Measurements from ENCODE around the gene KLHL15. TPM values are rescaled to one million over a fixed set of nuclear protein-coding genes. Genes with fewer than 3 reads are reported as not detected.
"Not testable (repeated sequence)": the region's sequence is repeated elsewhere in the genome, so short reads cannot be mapped to it uniquely, and the experiment has no call there.

The KLHL15 gene
- total RNA-seq, 1 donor from 2014 or later, result 7.1 TPM

DNA sequence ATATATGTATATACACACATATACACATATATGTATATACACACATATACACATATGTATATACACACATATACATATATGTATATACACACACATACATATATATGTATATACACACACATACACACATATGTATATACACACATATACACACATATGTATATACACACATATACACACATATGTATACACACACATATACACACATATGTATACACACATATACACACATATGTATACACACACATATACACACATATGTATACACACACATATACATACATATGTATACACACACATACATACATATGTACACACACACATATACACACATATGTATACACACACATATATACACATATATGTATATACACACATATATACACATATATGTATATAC is 19.1 kb upstream of the KLHL15 start:
- H3K27ac ChIP-seq; ATAC-seq; H3K4me3 ChIP-seq; H3K4me1 ChIP-seq; H3K36me3 ChIP-seq; intact Hi-C loops (cut with DNase I); H3K9me3 ChIP-seq; DNase-seq; H3K27me3 ChIP-seq: not testable (repeated sequence)

DNA sequence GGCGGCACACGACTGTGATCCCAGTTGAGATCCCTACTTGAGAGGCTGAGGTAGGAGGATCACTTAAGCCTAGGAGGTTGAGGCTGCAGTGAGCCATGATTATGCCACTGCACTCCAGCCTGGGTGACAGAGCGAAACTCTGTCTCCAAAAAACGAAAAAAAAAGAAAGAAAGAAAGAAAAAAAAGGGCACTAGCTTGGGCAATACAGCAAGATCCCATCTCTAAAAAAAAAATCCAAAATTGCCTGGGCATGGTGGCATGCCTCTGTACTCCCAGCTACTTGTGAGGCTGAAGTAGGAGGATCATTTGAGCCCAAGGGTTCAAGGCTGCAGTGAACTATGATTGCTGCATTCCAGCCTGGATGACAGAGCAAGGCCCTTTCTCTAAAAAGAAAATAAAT is 10.7 kb upstream of the KLHL15 start:
- Histone ChIP-seq H3K9me3 (no peaks in the 10 kb centered on the region), H3K4me3 (no peak overlapping the region), H3K27ac (no peak overlapping the region), H3K36me3 (no peaks in the 10 kb centered on the region), H3K27me3 (no peaks in the 10 kb centered on the region), H3K4me1 (no peaks in the 10 kb centered on the region)
- intact Hi-C loops (cut with DNase I), result no loop called here
- ATAC-seq (no peak), DNase-seq (no peak)
- TF ChIP-seq, protein P1, sequence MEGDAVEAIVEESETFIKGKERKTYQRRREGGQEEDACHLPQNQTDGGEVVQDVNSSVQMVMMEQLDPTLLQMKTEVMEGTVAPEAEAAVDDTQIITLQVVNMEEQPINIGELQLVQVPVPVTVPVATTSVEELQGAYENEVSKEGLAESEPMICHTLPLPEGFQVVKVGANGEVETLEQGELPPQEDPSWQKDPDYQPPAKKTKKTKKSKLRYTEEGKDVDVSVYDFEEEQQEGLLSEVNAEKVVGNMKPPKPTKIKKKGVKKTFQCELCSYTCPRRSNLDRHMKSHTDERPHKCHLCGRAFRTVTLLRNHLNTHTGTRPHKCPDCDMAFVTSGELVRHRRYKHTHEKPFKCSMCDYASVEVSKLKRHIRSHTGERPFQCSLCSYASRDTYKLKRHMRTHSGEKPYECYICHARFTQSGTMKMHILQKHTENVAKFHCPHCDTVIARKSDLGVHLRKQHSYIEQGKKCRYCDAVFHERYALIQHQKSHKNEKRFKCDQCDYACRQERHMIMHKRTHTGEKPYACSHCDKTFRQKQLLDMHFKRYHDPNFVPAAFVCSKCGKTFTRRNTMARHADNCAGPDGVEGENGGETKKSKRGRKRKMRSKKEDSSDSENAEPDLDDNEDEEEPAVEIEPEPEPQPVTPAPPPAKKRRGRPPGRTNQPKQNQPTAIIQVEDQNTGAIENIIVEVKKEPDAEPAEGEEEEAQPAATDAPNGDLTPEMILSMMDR (IDR thresholded peaks at IDR 0.05), result no peak

DNA sequence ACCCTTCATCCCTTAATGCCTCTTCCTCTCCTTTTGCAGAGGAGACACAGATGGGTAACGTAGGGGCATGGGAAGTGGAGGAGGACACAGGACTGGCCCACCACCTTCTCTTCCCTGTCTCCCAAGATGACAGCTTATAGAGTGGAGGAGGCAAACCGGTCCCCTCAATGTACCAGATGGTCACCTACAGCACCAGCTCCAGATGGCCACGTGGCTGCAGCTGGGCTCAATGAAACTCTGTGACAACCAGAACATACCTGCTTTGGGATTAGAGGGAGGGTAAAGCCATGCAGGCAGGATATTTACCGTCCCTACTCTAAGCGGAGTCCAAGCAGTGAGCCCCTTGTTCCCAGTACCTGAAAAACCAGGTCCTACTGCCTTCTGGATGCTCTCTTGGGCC is 7.5 kb upstream of the KLHL15 start:
- no peak for ATAC-seq
- no peak overlapping the region for H3K4me3 ChIP-seq
- intact Hi-C loops (cut with DNase I), result no loop called here
- no peaks in the 10 kb centered on the region for H3K4me1 ChIP-seq
- H3K36me3 ChIP-seq, result no peaks in the 10 kb centered on the region
- no peaks in the 10 kb centered on the region for H3K9me3 ChIP-seq
- no peaks in the 10 kb centered on the region for H3K27me3 ChIP-seq
- H3K27ac ChIP-seq, result no peak overlapping the region
- TF ChIP-seq, protein P1 (IDR thresholded peaks at IDR 0.05), result no peak
- no peak for DNase-seq

DNA sequence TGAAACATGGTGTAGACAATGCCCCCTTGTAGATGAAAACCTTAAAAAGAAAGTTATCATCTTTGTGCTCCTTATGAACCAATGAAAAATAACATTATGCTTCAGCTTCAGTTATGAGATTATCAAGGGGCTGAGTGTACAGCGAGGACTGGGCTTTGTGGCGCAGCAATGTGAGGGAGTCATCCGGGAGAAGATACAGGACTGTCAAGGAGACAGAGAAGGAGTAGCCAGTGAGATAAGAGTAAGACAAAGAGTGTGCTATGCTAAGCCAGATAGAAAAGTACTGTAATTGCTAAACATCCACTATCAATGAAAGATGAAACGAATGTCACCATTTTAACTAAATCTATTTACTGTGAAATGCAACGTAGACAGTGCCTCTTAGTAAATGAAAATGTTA is 3.6 kb upstream of the KLHL15 start:
- intact Hi-C loops (cut with DNase I), result no loop called here
- DNase-seq (no peak), ATAC-seq (no peak)
- Histone ChIP-seq H3K27me3 (no peaks in the 10 kb centered on the region), H3K36me3 (no peaks in the 10 kb centered on the region), H3K27ac (no peak overlapping the region), H3K4me1 (no peaks in the 10 kb centered on the region), H3K4me3 (no peak overlapping the region), H3K9me3 (no peaks in the 10 kb centered on the region)
- TF ChIP-seq, protein P1 (IDR thresholded peaks at IDR 0.05), result no peak

DNA sequence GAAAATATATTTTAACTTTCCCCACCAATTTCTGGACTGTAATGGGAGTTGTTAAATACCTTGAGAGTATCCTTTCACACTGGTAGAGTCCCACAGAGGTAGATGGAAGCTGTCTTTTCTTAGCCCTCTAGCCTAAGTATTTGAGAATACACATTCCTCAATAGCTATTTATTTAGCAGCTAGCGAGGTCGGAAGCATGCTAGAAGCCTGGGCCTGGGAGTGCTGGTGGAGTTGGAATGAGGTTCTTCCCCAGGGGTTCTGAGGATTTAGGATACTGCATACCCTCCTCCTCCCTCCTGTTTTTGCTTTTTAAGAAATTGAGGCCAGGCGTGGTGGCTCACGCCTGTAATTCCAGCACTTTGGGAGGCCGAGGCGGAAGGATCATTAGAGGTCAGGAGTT is 999 bp upstream of the KLHL15 start:
- no peak overlapping the region for H3K27ac ChIP-seq
- DNase-seq (no peak), ATAC-seq (no peak)
- H3K9me3 ChIP-seq, result no peaks in the 10 kb centered on the region
- TF ChIP-seq, protein P1 (IDR thresholded peaks at IDR 0.05), result no peak
- intact Hi-C loops (cut with DNase I), result no loop called here
- H3K36me3 ChIP-seq, result no peaks in the 10 kb centered on the region
- H3K4me3 ChIP-seq, result no peak overlapping the region
- H3K27me3 ChIP-seq, result no peaks in the 10 kb centered on the region
- no peaks in the 10 kb centered on the region for H3K4me1 ChIP-seq

DNA sequence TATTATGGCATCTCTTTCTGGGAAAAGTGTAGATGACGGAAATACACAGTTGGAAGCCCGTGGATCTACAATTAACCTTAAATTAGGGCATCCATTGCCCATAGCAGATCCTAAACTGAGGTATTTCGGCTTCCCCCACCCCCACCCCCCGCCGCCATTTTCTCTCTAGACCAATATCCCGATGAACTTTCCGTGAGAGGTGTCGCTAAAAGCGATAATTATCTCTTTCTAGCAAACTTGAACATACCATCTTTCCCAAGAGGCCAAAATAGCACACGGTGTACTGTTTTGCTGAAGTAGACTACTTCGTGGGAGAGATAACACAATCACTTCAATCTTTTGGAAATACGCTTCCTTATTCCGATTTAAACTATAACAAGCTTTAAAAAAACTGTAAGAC is 554 bp downstream of the KLHL15 start:
- H3K27me3 ChIP-seq, result no peaks in the 10 kb centered on the region
- no peaks in the 10 kb centered on the region for H3K36me3 ChIP-seq
- ATAC-seq (no peak), DNase-seq (no peak)
- intact Hi-C loops (cut with DNase I), result no loop called here
- H3K4me1 ChIP-seq, result no peaks in the 10 kb centered on the region
- TF ChIP-seq, protein P1 (IDR thresholded peaks at IDR 0.05), result no peak
- H3K9me3 ChIP-seq, result no peaks in the 10 kb centered on the region
- peak overlapping the region; percentile 53 for H3K4me3 ChIP-seq
- peak overlapping the region; percentile 93 for H3K27ac ChIP-seq

Data from upper lobe of right lung (tissue), 1 donor.